HepG2 (cell line): ENCODE results near the gene ZNF683. TPM values are rescaled to one million over a fixed set of nuclear protein-coding genes. Genes with fewer than 3 reads are reported as not detected.
A peak's percentile ranks its signal among the peaks of the same experiment; 100 is the strongest.

Source experiments
- AHR ChIP-seq: IDR thresholded peaks from 2 replicates; pipeline ENCODE4 v1.6.1; 2018; ENCODE audit warnings: missing genetic modification reagents, missing compliant biosample characterization
- BATF2 ChIP-seq: sonication (generic); formaldehyde crosslinking; IDR thresholded peaks from 2 replicates; pipeline ENCODE4 v1.8.0; 2022; ENCODE audit warnings: mild to moderate bottlenecking, missing genetic modification reagents, moderate library complexity
- CCAR2 ChIP-seq: fragments of 200-400 bp; formaldehyde crosslinking; optimal IDR thresholded peaks from 2 replicates; pipeline ENCODE3; 2018; ENCODE audit warnings: low read depth, mild to moderate bottlenecking, low read length, moderate library complexity
- CHCHD3 ChIP-seq: sonication (generic); formaldehyde crosslinking; IDR thresholded peaks from 2 replicates; pipeline ENCODE4 v1.8.0; 2022; ENCODE audit warnings: mild to moderate bottlenecking, missing genetic modification reagents, moderate library complexity
- CREB3 ChIP-seq: sonication (generic); formaldehyde crosslinking; IDR thresholded peaks from 2 replicates; pipeline ENCODE4 v1.5.0; 2020; ENCODE audit warnings: missing genetic modification reagents
- DR1 ChIP-seq: sonication (generic); formaldehyde crosslinking; IDR thresholded peaks from 2 replicates; pipeline ENCODE4 v1.8.0; 2021; ENCODE audit warnings: mild to moderate bottlenecking, missing genetic modification reagents, inconsistent platforms
- ELF3 ChIP-seq: IDR thresholded peaks from 2 replicates; pipeline ENCODE4 v1.6.1; 2016; ENCODE audit warnings: missing genetic modification reagents, missing compliant biosample characterization
- HNF1B ChIP-seq: sonication (generic); formaldehyde crosslinking; IDR thresholded peaks from 2 replicates; pipeline ENCODE4 v1.5.1; 2020; ENCODE audit warnings: mild to moderate bottlenecking, moderate library complexity, missing genetic modification reagents
- IKZF1 ChIP-seq: fragments of 450-650 bp; IDR thresholded peaks from 2 replicates; pipeline ENCODE4 v1.7.1; 2016
- KAT7 ChIP-seq: IDR thresholded peaks from 2 replicates; pipeline ENCODE4 v1.6.1; 2018; ENCODE audit warnings: borderline replicate concordance, missing compliant biosample characterization
- MBD4 ChIP-seq: IDR thresholded peaks from 2 replicates; pipeline ENCODE4 v1.6.1; 2012; ENCODE audit warnings: low read length, inconsistent platforms, borderline replicate concordance
- MYNN ChIP-seq: sonication (generic); formaldehyde crosslinking; IDR thresholded peaks from 2 replicates; pipeline ENCODE4 v1.4.0; 2020; ENCODE audit warnings: mild to moderate bottlenecking, low read depth, missing genetic modification reagents
- NAIF1 ChIP-seq: sonication (generic); formaldehyde crosslinking; IDR thresholded peaks from 2 replicates; pipeline ENCODE4 v1.5.0; 2020; ENCODE audit warnings: mild to moderate bottlenecking, missing genetic modification reagents, borderline replicate concordance
- PLSCR1 ChIP-seq: sonication (generic); formaldehyde crosslinking; IDR thresholded peaks from 2 replicates; pipeline ENCODE4 v1.5.0; 2020; ENCODE audit warnings: missing genetic modification reagents, mild to moderate bottlenecking, borderline replicate concordance
- TCF12 ChIP-seq, 2 experiments: fragments of 450-650 bp in 1 of 2; sonication (generic) in 1 of 2; formaldehyde crosslinking in 1 of 2; IDR thresholded peaks; 2 replicates each; pipeline versions ENCODE4 v1.6.1 to v1.8.0; 2017 to 2022; ENCODE audit warnings: antibody characterized with exemption in 1 of 2, mild to moderate bottlenecking in 1 of 2, missing genetic modification reagents in 1 of 2, moderate library complexity in 1 of 2
- ZC3H13 ChIP-seq: sonication (generic); formaldehyde crosslinking; IDR thresholded peaks from 2 replicates; pipeline ENCODE4 v1.8.1; 2023; ENCODE audit warnings: mild to moderate bottlenecking, missing genetic modification reagents, moderate library complexity
- ZFP36 ChIP-seq: fragments of 150-350 bp; IDR thresholded peaks from 2 replicates; pipeline ENCODE4 v1.6.1; 2018; ENCODE audit warnings: borderline replicate concordance, low read length, low read depth; ENCODE audit not compliant: partially characterized antibody
- ZNF468 ChIP-seq: sonication (generic); formaldehyde crosslinking; IDR thresholded peaks from 2 replicates; pipeline ENCODE4 v1.8.0; 2022; ENCODE audit warnings: mild to moderate bottlenecking, moderate library complexity, missing genetic modification reagents
- ZNF713 ChIP-seq: sonication (generic); formaldehyde crosslinking; IDR thresholded peaks from 2 replicates; pipeline ENCODE4 v1.4.0; 2020; ENCODE audit warnings: mild to moderate bottlenecking, missing genetic modification reagents
- ZNF891 ChIP-seq: sonication (generic); formaldehyde crosslinking; IDR thresholded peaks from 2 replicates; pipeline ENCODE4 v1.5.0; 2020; ENCODE audit warnings: mild to moderate bottlenecking, missing genetic modification reagents
- polyA plus RNA-seq, 8 experiments: library from polyadenylated mRNA; depleted of rRNA in 3 of 8; stranded (reverse) in 7 of 8; unstranded in 1 of 8; fragments of >200 nt; fragmentation: Illumina TruSeq in 4 of 8; extraction: Trizol in 4 of 8; gene quantifications; 2 replicates each; pipeline versions ENCODE4 v1.2.1 to v1.2.3, GENCODE V29; 2011 to 2016; ENCODE audit warnings: low read depth in 4 of 8, missing spikeins in 1 of 8, mixed read lengths in 1 of 8; ENCODE audit not compliant: insufficient read depth in 1 of 8
- total RNA-seq, 5 experiments: library from RNA; depleted of rRNA; stranded (reverse); fragments of >200 nt; fragmentation: Illumina TruSeq; extraction: Trizol; gene quantifications; 2 replicates each; pipeline ENCODE4 v1.2.3, GENCODE V29; 2016; ENCODE audit warnings: low read depth in 1 of 5
- TF ChIP-seq, protein P1 (sequence below): sonication (generic); formaldehyde crosslinking; IDR thresholded peaks from 2 replicates; pipeline ENCODE4 v1.5.1; 2020; ENCODE audit warnings: missing genetic modification reagents, mild to moderate bottlenecking, borderline replicate concordance
- TF ChIP-seq, protein P2 (sequence below): sonication (generic); formaldehyde crosslinking; IDR thresholded peaks from 2 replicates; pipeline ENCODE4 v1.4.0; 2020; ENCODE audit warnings: missing genetic modification reagents
- TF ChIP-seq, protein P3 (sequence below): sonication (generic); formaldehyde crosslinking; IDR thresholded peaks from 2 replicates; pipeline ENCODE4 v1.8.1; 2023; ENCODE audit warnings: missing genetic modification reagents, inconsistent platforms, borderline replicate concordance

ZNF683 gene
- total and polyA plus RNA-seq, 2 of the 13 experiments (the other 11 are each of a cell fraction or from before 2014, with no cell fraction given), result not detected

- TF ChIP-seq, protein P1, sequence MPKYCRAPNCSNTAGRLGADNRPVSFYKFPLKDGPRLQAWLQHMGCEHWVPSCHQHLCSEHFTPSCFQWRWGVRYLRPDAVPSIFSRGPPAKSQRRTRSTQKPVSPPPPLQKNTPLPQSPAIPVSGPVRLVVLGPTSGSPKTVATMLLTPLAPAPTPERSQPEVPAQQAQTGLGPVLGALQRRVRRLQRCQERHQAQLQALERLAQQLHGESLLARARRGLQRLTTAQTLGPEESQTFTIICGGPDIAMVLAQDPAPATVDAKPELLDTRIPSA (CRISPR knock-in tag), result no peak
- TF ChIP-seq TCF12 (IDR thresholded peaks at IDR 0.05) (no peak), TCF12 (CRISPR knock-in tag; IDR thresholded peaks at IDR 0.05) (no peak), ZNF713 (CRISPR knock-in tag) (no peak), AHR (CRISPR knock-in tag) (no peak), NAIF1 (CRISPR knock-in tag) (no peak), ZFP36 (peak; percentile 7), CREB3 (CRISPR knock-in tag) (no peak), MBD4 (no peak), IKZF1 (no peak), ZNF891 (CRISPR knock-in tag) (no peak), ELF3 (CRISPR knock-in tag) (no peak), ZNF468 (CRISPR knock-in tag) (no peak), CHCHD3 (CRISPR knock-in tag) (no peak), PLSCR1 (no peak), BATF2 (CRISPR knock-in tag) (0 out of 2 replicates have a peak, but pooled peaks have one; percentile 21), MYNN (CRISPR knock-in tag) (no peak), DR1 (CRISPR knock-in tag) (0 out of 2 replicates have a peak, but pooled peaks have one; percentile 17), CCAR2 (no peak), KAT7 (CRISPR knock-in tag) (no peak), ZC3H13 (CRISPR knock-in tag) (0 out of 2 replicates have a peak, but pooled peaks have one; percentile 7), HNF1B (CRISPR knock-in tag) (no peak)
- TF ChIP-seq, protein P2, sequence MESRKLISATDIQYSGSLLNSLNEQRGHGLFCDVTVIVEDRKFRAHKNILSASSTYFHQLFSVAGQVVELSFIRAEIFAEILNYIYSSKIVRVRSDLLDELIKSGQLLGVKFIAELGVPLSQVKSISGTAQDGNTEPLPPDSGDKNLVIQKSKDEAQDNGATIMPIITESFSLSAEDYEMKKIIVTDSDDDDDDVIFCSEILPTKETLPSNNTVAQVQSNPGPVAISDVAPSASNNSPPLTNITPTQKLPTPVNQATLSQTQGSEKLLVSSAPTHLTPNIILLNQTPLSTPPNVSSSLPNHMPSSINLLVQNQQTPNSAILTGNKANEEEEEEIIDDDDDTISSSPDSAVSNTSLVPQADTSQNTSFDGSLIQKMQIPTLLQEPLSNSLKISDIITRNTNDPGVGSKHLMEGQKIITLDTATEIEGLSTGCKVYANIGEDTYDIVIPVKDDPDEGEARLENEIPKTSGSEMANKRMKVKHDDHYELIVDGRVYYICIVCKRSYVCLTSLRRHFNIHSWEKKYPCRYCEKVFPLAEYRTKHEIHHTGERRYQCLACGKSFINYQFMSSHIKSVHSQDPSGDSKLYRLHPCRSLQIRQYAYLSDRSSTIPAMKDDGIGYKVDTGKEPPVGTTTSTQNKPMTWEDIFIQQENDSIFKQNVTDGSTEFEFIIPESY (CRISPR knock-in tag), result no peak
- TF ChIP-seq, protein P3, sequence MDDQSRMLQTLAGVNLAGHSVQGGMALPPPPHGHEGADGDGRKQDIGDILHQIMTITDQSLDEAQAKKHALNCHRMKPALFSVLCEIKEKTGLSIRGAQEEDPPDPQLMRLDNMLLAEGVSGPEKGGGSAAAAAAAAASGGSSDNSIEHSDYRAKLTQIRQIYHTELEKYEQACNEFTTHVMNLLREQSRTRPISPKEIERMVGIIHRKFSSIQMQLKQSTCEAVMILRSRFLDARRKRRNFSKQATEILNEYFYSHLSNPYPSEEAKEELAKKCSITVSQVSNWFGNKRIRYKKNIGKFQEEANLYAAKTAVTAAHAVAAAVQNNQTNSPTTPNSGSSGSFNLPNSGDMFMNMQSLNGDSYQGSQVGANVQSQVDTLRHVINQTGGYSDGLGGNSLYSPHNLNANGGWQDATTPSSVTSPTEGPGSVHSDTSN, result no peak
Measured at GRCh38 chr1:26350343-26350700, 22.2 kb downstream of the ZNF683 start (continued).
